HFFc6 (cell line): Measurements from ENCODE around the gene MYO5A. TPM values are rescaled to one million over a fixed set of nuclear protein-coding genes. Genes with fewer than 3 reads are reported as not detected.

Experiments
- DNase-seq: peaks from one replicate; pipeline ENCODE4 v3.0.0-alpha.2; 2018
- H3K27ac Mint-ChIP-seq: 2 replicates; pipeline ENCODE4 v1.8.0; 2020; ENCODE audit warnings: mild to moderate bottlenecking, mixed read lengths
- H3K27me3 Mint-ChIP-seq: 2 replicates; pipeline ENCODE4 v1.8.0; 2021; ENCODE audit warnings: mild to moderate bottlenecking, moderate library complexity, mixed read lengths; ENCODE audit not compliant: insufficient read depth
- H3K36me3 Mint-ChIP-seq: 2 replicates; pipeline ENCODE4 v1.8.0; 2021; ENCODE audit warnings: low read depth, mixed read lengths
- H3K4me1 Mint-ChIP-seq: 2 replicates; pipeline ENCODE4 v1.8.0; 2020; ENCODE audit warnings: low read depth, mixed read lengths
- H3K4me3 Mint-ChIP-seq: 2 replicates; pipeline ENCODE4 v1.8.0; 2020; ENCODE audit warnings: mild to moderate bottlenecking, moderate library complexity, mixed read lengths
- H3K9me3 Mint-ChIP-seq: 2 replicates; pipeline ENCODE4 v1.8.0; 2020; ENCODE audit warnings: mild to moderate bottlenecking, mixed read lengths
- total RNA-seq, 6 experiments: library from RNA; stranded (reverse); fragmentation: NEBNext Ultra II Directional; extraction: Animal tissue kit (Norgen Biotek cat#: 25700); gene quantifications; 2 replicates in 1 of 6; 3 replicates in 5 of 6; pipeline ENCODE4 v1.2.3, GENCODE V29; 2021
- TF ChIP-seq, protein P1 (sequence below): fragments of 200-600 bp; sonication (generic); IDR thresholded peaks from 2 replicates; pipeline ENCODE4 v1.5.0; 2021; ENCODE audit warnings: antibody characterized with exemption, mild to moderate bottlenecking

The MYO5A gene
- total RNA-seq, 6 experiments from 2014 or later = 47.4 to 59.4 (median 54.0) TPM

DNA sequence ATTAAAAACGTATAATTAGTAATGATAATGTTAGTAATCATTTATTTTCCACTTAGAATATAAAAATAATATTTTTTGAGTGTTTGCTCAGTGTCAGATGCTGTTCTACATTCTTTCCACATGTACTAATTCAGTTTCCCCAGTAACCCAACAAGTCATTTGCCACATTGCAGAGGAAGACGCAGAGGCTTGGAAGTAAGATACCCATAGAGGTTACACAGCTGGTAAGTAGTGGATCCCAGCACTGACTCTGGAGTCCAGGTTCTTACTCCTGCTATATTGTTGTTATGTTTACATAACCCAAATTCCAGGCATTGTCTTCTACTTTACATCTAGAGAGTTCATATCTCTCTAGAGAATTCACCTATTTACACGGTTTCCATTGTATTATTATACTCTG, 184.8 kb downstream of the MYO5A start:
- Mint-ChIP-seq H3K27me3 (no peaks in the 10 kb centered on the region; the same call in 1 of the 2 replicates), H3K9me3 (no peaks in the 10 kb centered on the region), H3K4me1 (peaks cover 25% of the 10 kb centered on the region), H3K27ac (no peak overlapping the region; the same call in 1 of the 2 replicates), H3K4me3 (no peak overlapping the region), H3K36me3 (0 out of 2 replicates have a peak, but pooled peaks cover 3% of the 10 kb centered on the region)
- peak; percentile 39 for DNase-seq
- TF ChIP-seq, protein P1, sequence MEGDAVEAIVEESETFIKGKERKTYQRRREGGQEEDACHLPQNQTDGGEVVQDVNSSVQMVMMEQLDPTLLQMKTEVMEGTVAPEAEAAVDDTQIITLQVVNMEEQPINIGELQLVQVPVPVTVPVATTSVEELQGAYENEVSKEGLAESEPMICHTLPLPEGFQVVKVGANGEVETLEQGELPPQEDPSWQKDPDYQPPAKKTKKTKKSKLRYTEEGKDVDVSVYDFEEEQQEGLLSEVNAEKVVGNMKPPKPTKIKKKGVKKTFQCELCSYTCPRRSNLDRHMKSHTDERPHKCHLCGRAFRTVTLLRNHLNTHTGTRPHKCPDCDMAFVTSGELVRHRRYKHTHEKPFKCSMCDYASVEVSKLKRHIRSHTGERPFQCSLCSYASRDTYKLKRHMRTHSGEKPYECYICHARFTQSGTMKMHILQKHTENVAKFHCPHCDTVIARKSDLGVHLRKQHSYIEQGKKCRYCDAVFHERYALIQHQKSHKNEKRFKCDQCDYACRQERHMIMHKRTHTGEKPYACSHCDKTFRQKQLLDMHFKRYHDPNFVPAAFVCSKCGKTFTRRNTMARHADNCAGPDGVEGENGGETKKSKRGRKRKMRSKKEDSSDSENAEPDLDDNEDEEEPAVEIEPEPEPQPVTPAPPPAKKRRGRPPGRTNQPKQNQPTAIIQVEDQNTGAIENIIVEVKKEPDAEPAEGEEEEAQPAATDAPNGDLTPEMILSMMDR = no peak

DNA sequence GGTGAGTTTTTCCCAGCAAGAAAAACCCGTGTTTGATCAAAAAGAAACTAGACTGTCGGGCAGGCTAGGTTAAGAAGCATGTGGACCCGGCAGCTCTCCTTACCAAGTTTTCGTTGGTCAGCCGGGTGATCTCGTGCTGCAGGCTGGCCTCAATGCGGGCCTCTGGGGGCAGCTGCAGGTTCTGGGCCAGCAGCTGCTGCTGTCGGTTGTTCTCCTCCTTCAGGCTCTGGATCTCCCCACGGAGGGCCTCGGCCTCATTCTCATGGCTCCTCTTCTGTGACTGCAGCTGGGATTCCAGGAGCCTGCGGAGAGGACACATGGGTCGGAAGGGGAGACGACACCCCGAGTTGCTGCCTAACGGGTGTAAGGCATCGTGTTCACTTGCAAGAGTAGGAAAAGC, 188.6 kb downstream of the MYO5A start:
- Mint-ChIP-seq H3K4me3 (no peak overlapping the region), H3K36me3 (peaks cover 3% of the 10 kb centered on the region; the same call in 1 of the 2 replicates), H3K27ac (no peak overlapping the region), H3K4me1 (peaks cover 48% of the 10 kb centered on the region), H3K9me3 (no peaks in the 10 kb centered on the region), H3K27me3 (peaks cover 2% of the 10 kb centered on the region)
- no peak for DNase-seq
- TF ChIP-seq, protein P1 = no peak

DNA sequence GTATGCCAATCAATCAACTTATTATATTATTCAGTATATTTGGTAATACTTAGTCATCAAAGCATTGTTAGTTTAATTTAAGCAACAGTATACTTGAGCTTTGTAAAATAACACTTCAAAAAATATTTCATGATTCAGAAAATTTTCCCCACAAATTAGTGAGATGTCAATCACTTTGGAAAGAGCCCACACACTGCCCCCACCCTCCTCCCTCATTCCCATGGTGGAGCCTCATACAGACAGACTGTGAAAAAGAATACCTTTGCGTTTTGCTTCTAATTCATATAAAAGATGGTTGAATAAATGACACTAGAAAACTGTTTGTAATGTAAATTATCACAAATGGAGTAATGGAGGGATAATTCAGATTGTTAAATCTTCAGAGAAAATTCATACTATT, 189.8 kb downstream of the MYO5A start:
- H3K36me3 Mint-ChIP-seq = peaks cover 3% of the 10 kb centered on the region; the same call in 1 of the 2 replicates
- H3K4me3 Mint-ChIP-seq = no peak overlapping the region
- H3K27ac Mint-ChIP-seq = no peak overlapping the region
- peaks cover 53% of the 10 kb centered on the region for H3K4me1 Mint-ChIP-seq
- peaks cover 2% of the 10 kb centered on the region for H3K27me3 Mint-ChIP-seq
- TF ChIP-seq, protein P1 = no peak
- H3K9me3 Mint-ChIP-seq = no peaks in the 10 kb centered on the region
- no peak for DNase-seq

DNA sequence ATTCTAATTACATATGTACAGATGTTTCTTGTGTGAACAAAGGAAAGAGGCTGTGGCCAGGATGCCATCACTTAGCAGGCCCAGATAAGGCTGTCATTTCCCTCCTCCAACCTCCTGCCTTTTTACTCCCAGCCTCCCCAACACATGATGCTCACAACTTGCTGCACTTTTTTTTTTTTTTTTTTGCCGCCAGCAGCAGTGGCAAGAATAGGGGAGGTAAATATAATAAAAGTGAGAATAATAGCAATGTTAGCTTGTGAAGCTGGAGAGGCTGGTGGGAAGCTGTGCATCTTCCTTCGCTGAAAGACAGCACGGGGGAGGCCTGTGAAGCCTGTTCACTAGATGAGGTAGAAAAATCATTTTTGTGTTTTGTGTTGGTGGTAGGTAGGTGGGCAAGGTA, 190.6 kb downstream of the MYO5A start:
- Mint-ChIP-seq H3K4me1 (peaks cover 55% of the 10 kb centered on the region), H3K4me3 (no peak overlapping the region), H3K27me3 (peaks cover 2% of the 10 kb centered on the region), H3K36me3 (peaks cover 4% of the 10 kb centered on the region), H3K9me3 (no peaks in the 10 kb centered on the region), H3K27ac (0 out of 2 replicates have a peak overlapping the region, but pooled peaks have one; percentile 31)
- TF ChIP-seq, protein P1 = no peak
- DNase-seq = no peak

DNA sequence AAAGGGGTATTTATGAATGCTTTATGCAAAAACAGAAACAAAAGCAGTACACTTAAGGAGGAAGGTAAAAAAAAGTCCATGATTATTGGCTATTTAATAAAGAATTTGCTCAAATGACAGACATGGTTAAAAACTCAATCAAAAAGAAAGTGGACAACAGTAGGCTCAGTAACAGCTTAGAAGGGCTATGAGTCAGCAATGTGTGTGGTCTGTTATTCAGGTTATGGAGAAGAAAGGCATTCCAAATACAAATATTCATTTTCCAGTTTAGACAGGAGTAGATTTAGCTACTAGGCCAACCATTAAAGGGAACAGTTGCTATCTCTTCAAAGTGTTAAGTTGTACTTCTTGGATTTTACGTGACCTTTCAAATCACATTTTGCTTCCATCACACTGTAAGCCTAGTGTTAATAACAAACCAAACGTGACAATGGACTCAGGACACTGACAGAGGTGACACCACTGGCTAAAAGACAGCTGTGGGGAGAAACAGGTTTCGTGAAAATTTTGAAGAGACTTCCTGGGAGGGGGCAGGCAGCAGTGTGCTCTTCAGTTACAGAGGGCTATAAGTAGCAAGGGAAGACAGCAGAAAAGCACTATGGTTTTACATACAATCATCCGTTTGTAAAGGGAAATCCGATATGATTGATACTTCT, 191.4 kb downstream of the MYO5A start:
- Mint-ChIP-seq H3K36me3 (peaks cover 7% of the 10 kb centered on the region), H3K27ac (peak overlapping the region; percentile 89), H3K4me3 (peak overlapping the region; percentile 58), H3K9me3 (no peaks in the 10 kb centered on the region), H3K4me1 (peaks cover 62% of the 10 kb centered on the region), H3K27me3 (peaks cover 2% of the 10 kb centered on the region)
- TF ChIP-seq, protein P1 = no peak
- DNase-seq = peak; percentile 71
